ENCODE measurements around the gene PLXNA1. TPM values are rescaled to one million over a fixed set of nuclear protein-coding genes. Genes with fewer than 3 reads are reported as not detected.
A peak's percentile ranks its signal among the peaks of the same experiment; 100 is the strongest.

The PLXNA1 gene
- total RNA-seq, 2 donors from 2014 or later = 18.6 to 20.4 TPM

DNA sequence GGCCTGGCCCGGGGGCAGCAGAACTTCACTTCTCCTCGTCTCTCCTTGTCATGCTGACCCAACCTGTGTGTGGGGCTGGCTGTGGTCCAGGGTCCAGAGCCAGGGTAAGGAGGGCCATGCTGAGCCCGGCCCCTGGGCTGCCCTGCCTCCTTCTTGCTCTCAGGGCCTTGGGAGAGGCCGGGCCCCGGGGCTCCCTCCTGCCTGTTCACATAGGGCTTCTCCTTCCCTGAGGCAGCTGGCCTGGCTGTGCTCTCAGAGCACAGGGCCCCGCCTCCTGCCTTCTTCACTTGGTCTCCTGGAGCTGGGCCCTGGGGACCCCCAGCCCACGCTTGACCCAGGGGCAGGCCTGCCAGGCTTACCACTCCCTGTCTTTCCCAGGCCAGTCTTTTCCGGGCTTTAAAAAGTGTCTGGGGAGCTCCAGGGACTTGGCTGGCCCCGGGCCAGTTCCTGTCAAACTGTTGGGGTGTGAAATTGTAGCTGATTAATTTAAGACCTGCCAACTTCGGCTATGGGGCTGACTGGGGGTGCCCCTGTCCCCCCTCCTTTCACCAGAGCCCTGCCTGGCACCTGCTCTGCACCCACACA lies 11.8 kb downstream of the PLXNA1 start:
- peak; percentile 29 to 60 for ATAC-seq
- DNase-seq = peak; percentile 74
- intact Hi-C loops (cut with DNase I) = no loop called here

DNA sequence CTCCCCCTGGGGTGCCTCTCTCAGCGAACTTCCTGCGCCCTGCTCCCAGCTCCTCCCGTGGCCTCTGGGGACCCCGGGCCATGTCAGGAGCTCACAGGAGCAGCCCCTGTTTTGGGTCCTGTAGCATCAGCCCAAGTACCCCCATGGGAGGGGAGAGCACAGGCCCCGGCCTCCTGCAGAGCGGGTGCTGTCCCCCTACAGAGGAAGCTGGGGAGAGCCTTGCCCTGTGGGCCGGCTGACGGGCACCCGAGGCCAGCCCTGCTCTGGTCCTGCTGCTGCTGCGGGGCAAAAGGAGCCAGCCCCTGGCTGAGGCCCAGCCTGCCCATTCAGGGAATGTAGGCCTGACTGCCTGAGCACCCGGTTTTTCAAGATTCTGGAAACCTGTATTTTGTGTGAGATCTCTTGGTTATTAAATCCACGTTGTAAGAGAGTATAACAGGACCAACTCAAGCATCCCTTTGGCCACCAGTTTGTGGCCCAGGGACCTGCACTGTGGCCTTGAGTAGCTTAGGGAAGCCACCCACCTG lies 12.4 kb downstream of the PLXNA1 start:
- intact Hi-C loops (cut with DNase I) = no loop called here
- DNase-seq (no peak), ATAC-seq (peak in 1 of 2 donors; percentile 14)

DNA sequence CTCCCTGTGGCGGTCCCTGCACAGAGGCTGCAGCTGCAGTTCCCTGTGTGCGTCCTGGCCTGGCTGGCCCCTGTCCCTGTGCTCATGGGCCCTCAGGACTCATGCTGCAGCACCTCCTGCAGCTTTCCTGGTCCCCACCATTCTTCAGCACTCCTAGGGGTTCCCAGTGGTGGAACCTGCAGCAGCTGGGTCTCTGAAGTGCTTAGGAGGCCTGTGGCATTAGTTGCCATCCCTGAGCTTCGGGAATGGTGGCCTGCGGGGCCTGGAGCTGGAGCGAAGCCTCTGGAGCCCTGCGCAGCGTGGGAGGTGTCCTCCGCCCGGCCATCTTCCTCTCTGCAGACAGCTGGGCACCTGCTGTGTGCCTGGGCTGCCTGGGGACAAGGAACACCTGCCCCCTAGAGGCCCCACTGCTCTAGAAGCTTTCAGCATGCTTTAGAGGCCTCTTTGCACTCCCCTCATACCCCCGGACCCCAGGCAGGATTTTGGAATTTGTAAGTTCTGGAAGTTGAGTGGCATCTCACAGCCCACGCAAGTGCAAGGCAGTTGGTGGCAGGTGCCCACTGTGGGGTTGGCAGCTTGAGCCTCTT lies 13.1 kb downstream of the PLXNA1 start:
- intact Hi-C loops (cut with DNase I) = no loop called here
- no peak for ATAC-seq
- no peak for DNase-seq

DNA sequence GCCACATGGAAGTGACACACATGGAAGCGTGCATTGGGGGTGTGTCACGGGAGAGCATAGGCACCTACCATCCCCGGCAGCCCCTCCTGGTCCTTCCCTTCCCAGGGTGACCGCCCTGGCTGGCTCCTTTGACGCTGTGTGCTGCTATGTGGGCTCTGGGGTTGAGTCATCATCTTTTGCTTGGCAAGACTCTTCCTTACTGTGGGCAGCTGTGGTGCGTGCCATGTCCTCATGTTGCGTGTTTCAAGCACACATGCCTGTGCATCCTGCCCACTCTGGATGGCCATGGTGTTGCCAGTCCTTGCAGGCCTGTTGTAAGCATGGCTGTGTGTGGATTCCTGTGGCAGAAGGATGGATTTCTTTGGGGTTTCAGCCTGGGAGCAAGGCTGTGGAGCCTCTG lies 14.0 kb downstream of the PLXNA1 start:
- intact Hi-C loops (cut with DNase I) = no loop called here
- no peak for DNase-seq
- ATAC-seq = peak in 1 of 2 donors; percentile 3

DNA sequence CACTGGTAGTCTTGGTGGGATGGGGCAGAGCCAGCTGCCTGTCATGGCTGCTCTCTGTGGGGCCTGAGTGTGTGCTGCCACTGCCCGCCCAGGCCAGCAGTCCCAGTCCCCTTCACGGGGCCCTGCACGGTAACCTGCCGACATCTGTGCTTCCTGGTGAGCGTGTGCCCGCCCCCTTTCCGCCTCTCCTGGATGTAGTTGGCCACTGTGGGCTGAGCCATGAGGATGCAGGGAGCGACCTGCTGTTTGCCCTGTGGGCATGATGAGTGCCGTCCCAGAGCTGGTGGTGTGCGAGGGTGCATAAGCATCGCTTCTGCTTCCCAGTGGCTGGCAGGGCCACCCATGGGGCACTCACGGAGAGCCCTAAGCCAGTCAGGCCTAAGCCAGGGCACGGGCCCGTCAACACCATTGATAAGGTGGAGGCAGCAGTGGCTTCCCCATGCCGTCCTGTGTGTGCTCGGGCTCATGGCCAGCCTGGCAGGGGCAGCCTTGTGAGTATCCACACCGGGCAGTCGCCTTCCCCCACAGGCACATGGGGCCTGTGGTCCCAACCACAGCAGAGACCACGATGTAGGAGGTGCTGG lies 14.6 kb downstream of the PLXNA1 start:
- no peak for ATAC-seq
- intact Hi-C loops (cut with DNase I) = no loop called here
- DNase-seq = no peak

DNA sequence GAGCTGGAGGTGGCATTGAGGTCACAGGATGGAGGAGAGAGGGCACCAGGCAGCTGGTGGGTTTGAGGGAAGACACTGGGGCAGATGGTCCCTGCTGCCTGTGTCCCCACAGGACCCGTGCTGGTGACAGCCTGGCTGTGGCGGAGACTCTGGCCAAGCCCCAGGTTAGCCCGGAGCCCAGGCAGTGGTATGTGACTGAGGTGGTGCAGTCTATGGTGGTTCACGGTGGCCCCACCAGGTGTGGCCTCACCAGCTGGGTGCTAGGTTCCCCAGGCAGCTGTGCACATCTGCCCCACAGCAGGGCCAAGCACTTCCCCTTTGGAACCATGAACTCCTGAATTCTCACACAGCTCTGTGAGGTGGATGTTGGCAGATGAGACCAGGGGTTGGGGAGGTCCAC lies 15.4 kb downstream of the PLXNA1 start:
- intact Hi-C loops (cut with DNase I) = no loop called here
- DNase-seq (no peak), ATAC-seq (no peak)

DNA sequence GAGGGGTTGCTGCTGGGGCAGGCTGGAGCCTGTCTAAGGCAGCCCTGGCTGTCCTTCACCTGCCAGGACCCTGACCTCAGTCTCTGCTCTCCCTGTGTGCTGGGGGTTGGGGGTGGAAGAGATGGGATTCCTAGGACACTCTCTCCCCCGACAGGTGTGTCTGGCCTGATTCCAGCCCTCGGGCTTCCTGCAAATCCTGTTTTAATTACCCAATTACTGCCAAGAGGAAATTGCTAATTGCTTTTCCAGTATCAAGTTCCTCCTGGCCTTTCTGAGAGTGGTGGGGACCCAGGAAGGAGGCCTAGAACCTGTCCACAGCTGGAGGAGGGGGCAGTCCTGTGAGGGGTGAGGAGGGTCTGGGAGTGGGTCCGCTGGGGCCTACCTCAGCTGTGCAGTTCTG lies 15.8 kb downstream of the PLXNA1 start:
- intact Hi-C loops (cut with DNase I) = no loop called here
- DNase-seq (no peak), ATAC-seq (no peak)

DNA sequence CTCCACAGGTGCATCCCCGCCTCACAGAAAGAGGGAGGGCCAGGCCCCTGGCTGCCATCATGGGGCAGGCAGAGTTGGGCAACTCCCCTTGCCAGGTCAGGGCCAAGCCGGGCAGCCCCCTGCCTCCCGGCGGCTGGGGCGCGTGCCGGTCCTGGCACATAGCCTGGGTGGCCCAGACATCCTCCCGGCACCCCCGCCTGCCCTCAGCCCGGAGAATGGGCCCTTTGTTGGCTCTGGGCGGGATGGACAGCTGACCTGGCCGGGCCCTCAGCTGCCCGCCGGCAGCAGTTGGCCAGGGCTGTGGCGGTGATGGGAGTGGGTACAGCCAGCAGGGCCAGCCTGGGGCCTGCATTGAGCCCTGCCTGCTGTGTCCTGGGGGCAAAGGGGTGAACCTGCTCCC lies 16.5 kb downstream of the PLXNA1 start:
- intact Hi-C loops (cut with DNase I) = no loop called here
- ATAC-seq (no peak), DNase-seq (no peak)

DNA sequence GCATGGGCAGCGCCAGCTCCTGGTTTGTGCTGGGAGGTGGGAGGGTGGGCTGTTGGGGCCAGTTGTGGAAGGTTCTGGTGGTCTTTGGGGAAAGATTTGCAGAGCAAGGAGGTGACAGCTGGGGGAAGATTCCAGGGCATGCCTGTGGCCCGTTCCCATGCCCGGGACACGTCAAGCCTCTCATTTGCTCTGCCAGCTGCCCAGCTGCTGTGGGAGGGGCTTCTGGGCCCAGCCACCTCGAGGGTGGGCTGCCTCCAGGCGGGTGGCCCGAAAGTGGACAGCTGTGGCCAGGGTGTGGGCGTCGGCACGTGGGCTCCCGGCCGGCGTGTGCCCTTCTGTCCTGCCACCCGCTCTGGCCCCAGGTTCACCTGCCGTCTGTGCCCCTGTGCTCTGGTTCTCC lies 17.2 kb downstream of the PLXNA1 start:
- no peak for ATAC-seq
- no peak for DNase-seq
- intact Hi-C loops (cut with DNase I) = no loop called here

DNA sequence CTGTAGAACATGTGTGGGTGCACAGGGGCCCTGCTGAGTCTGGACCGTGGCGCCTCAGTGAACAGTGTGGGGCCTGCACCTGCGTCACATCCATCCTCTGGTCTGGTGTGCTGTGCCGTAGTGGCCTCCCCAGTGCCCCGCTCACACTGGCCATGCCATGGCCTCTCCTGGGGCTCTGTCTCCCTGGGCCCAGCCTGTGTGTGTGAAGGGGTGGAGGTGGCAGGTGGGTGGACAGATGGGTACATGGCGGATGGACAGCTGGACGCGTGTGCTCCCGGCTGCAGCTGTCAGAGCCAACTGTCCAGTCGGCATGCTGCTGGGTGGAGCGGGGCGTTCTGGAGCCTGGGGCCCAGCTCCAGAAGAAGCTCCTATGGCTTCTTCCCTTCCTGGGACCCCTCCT lies 17.8 kb downstream of the PLXNA1 start:
- no peak for DNase-seq
- no peak for ATAC-seq
- intact Hi-C loops (cut with DNase I) = no loop called here

DNA sequence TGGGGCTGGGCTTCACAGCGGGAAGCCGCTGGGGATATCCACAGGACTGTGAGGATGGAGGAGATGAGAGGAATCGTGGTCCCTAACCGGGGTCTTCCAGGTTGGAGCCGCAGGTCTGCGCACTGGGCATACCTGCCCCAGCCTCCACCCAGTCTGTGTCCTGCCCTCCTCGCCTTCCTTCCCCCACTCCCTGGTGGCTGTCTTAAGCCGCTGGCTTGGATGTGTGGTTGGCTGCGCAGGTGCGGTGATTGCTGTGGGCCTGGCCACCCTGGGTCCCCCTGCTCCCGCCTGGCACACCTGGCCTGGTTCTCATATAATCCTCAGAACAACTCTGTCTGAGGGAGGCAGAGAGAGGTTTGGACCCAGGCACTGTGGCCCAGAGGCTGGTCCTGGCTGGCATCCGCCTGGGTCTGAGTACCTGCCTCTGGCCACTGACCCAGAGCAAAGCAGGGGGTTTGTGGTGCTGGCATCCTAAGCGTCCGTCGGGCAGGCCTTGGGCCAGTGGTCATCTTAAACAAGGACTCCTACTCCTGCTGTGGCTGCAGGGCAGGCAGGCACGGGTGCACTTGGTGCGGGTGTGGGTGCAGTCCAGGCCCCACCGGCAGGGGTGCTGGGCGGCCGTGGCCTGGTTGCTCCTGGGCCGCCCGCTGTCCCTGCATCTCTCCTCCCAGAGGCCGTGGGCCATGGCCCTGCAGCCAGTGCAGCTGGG lies 18.7 kb downstream of the PLXNA1 start:
- no peak for ATAC-seq
- intact Hi-C loops (cut with DNase I) = no loop called here
- no peak for DNase-seq

DNA sequence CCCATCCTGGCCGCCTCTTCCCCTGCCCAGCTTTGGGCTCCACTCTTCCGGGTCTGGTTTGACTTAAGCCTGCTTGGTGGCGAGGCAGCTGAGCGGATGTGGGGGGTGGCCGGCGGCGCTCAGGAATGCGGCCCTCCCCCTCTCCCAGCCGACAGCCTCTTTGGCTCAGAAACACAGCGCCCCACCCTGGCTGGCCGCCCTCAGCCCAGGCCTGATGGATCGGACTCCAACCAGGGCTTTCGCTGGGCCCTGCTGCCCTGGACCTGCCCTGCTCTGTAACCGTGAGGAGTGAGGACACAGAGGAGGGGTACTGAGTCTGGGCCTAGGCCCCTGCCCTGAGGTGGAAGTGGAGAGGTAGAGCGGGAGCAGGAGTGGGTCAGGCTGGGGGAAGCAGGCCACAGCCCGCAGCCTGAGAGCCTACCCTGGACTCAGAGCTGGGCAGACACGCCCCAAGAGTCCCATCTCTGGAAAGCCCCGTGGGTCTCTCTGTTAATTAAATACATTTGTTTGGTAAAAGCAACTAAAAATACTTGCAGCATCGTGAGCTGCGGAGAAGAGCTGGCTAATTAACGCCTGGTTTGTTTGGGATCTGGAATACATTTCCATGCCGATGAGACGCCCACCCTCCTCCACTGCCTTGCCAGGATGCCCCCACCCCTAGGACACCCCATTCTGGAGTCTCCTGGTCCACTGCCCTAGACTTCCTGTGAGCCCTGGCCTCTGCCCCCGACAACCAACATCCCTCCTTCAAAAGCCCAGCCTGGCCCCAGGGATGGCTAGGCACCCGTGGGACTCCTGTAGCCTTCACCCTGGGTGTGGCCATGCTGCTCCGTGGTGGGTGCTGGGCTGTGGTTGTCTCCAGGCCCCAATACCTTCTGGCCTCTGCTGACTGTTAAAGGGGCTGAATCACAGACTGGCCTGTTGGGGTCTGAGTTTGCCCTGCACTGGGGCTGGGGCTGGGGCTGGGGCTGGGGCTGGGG lies 19.6 kb downstream of the PLXNA1 start:
- ATAC-seq (peak; percentile 91 to 92), DNase-seq (peak; percentile 91)
- intact Hi-C loops (cut with DNase I) = no loop called here

DNA sequence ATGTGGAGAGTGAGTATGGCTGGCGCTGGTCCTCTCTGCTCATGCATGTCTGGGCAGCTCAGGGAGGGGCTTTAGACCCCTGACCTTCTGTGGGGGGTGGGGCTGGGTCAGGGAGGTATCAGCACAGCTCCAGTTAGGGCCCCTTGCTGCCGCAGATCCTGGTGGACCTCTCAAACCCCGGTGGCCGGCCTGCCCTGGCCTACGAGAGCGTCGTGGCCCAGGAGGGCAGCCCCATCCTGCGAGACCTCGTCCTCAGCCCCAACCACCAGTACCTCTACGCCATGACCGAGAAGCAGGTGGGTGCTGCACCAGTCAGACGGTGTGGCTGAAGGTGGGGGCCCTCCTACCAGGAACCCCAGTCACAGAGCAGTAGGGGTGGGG lies 20.2 kb downstream of the PLXNA1 start:
- no peak for DNase-seq
- ATAC-seq = no peak
- intact Hi-C loops (cut with DNase I) = no loop called here

DNA sequence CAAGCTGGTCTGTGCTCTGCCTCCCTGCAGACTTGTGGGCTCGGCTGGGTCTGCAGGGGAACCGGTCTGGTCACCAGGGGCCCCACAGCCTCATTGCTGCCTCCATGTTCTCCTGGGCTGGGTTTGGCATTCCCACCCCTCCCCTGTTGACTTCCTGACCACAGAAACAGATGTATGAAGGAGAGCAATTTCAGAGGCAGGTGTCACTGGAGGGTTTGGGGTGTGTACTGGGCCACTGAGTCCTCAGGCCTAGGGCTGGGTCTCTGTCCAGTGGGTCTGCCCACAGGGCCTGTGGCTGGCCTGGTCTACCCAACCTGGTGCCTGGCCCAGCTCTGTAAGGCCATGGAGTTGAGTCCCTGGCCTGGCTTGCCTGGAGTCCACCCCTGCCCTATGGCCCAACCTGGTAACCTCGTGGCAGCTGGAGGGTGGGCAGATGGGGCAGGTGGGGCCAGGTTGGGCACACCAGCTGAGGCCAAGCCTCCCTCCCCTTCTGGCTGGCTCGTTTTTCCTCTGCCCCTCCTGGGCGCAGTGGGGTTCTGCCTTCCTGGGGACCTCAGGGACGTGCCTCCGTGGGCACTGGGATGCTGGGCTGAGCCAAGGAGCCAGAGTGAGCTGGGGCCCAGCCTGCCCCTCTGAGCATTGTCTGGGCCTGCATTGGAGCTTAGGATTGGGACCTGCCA lies 20.8 kb downstream of the PLXNA1 start:
- ATAC-seq = no peak
- DNase-seq = no peak
- intact Hi-C loops (cut with DNase I) = no loop called here

DNA sequence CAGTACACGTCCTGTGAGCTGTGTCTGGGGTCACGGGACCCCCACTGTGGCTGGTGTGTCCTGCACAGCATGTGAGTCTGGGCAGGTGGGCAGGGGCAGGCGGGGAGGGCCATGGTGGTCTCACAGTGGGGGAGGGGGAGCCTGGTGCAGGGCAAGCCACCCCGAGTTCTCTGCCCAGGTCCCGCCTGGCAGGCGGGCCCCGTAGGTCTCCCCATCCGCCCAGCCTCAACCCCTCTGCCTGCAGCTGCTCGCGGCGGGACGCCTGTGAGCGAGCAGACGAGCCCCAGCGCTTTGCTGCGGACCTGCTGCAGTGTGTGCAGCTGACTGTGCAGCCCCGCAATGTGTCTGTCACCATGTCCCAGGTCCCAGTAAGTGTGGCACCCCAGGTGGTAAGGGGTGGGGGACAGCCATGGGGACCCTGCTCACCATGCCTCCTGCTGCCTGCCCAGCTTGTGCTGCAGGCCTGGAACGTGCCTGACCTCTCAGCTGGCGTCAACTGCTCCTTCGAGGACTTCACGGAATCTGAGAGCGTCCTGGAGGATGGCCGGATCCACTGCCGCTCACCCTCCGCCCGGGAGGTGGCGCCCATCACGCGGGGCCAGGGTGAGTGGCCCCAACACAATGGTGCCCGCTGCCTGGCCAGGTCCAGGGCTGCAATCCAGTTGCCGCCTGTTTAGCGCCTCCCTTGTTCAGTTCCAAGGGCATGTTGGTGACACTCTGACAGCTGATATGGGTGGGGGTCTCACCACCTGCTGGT lies 21.9 kb downstream of the PLXNA1 start:
- DNase-seq (no peak), ATAC-seq (no peak)
- intact Hi-C loops (cut with DNase I) = no loop called here

DNA sequence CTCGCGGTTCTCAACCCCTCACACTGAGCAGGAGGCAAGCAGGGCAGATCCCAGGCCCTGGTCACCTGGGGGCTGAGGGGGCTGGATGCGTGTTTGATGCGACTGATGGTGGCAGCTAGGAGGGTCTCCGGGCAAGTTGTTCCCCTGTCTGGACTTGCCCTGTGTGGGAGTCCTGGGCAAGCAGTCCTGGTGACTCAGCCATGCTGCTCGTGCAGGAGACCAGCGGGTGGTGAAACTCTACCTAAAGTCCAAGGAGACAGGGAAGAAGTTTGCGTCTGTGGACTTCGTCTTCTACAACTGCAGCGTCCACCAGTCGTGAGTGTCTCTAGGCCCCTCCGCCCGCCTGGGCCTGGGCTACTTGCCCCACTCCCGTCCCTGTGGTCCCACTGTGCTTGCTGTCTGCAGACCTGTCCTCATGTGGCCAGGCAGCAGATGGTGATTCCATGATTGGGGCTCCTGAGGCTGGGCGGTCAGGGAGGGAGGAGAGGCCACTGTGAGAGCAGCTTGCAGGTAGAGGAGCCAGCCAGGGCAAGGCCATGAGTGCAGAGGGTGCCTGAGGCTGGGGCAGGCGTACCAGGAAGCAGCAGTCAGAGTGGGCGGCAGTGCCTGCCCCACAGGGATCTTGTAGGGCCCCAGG lies 23.1 kb downstream of the PLXNA1 start:
- ATAC-seq (no peak), DNase-seq (no peak)
- intact Hi-C loops (cut with DNase I) = no loop called here

DNA sequence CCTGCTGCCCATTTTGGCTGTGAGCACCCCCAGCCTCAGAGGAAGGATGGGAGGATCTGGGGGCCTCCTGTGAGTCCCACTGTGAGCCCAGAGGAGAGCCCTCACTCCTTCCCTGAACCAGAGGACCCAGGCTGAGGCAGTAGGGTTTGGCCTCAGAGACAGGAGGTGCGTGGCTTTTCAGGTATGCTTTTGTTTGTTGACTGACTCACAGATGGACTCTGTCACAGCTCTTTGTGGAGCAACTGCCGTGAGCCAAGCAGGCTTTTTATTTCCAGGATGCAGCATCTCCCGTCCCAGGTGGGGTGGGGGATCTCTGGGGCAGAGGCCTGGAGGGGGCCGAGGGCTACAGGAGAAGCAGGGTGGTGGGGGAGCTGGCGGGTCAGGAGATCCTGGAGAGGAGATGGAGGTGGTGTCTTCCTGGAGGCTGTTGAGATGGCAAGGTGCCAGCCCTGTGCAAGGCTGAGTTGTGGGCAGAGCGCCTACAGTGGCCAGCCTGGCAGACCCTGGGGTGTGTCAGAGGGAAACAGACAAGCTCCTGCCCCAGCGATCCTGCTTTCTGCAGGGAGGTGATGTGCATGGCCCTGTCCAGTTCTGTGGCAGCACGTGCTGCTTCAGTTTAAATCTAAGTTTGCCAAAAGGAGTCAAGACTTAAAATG lies 24.0 kb downstream of the PLXNA1 start:
- intact Hi-C loops (cut with DNase I) = no loop called here
- DNase-seq (no peak), ATAC-seq (no peak)

Data from left cardiac atrium (tissue), 4 donors.